Measurements from ENCODE around the gene KCNE3.
"Not testable (repeated sequence)": the region's sequence is repeated elsewhere in the genome, so short reads cannot be mapped to it uniquely, and the experiment has no call there.

Gene KCNE3

DNA sequence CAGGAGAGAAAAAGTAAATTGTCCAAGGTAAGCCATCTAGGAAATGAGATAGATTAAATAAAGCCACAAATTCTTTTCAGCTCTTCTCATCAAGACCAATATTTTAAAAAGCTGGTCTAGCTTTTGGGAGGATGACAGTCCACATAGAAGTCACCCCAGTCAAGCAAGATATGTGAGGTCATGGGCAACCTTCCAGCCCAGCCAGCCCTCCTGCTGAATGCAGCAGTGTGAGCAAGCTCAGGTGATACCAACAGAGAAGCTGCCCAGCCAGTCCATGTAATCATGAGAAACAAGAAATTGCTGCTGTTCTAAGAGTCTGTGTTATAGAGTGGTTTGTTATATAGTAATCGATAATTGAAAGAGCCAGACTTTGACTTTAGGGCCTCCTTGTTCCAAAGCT lies 28.7 kb downstream of the KCNE3 start:
- no peak for DNase-seq

DNA sequence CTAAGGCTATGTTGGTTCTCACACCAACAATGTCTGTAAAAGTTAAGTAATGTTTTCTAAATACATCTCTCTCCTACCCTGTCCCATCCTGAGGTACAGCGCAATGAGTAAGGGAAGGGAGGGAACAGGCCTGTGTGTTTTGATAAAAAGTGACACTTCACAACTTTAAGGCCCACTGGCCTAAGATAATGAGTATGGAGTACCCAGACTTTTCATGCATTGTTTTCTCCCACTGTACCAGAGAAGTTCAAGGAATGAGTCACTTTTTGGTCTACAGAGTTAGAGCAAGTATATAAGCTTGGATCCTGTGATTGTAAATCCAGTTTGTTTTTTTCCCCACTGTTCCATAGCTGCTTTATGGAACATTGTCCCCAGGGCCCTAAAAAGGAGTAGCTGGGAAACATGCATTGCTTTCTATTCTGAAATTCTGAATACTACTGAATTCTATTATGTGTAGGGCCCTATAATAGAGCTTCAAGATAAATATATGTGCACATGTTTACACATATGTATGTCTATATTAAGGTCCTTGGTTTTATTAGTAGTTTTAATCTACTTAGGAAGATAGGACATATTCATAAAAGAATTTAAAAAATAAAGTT lies 29.8 kb downstream of the KCNE3 start:
- no peak for DNase-seq

DNA sequence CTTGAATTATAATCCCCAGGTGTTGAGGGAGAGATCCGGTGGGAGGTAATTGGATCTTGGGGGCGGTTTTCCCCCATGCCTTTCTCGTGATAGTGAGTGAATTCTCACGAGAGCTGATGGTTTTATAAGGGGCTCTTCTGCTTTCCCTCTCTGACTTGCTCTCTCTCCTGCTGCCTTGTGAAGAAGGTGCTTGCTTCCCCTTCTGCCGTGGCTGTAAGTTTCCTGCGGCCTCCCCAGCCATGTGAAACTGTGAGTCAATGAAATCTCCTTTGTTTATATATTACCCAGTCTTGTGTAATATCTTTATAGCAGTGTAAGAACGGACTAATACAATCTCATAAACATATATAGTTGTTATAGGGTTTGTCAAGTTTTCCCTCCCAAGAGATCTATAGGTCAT lies 32.8 kb downstream of the KCNE3 start:
- DNase-seq = no peak

DNA sequence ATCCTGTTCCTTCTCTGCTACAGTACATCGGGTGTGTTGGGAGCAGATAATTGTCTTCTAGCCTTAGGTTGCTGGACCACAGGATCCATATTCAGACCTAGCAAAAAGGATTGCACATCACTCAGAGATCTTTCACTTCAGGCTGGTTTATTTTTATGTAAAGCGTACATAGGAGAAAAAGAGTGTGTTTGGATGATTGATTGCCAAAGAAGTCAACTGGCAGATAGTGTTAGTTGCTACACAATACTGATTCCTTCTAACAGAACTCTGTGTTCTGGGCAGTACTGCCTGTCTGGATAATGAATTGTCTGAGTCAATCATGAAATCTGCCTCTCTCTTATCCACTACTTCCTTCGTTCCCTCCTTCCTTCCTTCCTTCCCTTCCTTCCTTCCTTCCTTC lies 38.1 kb downstream of the KCNE3 start:
- DNase-seq = no peak

DNA sequence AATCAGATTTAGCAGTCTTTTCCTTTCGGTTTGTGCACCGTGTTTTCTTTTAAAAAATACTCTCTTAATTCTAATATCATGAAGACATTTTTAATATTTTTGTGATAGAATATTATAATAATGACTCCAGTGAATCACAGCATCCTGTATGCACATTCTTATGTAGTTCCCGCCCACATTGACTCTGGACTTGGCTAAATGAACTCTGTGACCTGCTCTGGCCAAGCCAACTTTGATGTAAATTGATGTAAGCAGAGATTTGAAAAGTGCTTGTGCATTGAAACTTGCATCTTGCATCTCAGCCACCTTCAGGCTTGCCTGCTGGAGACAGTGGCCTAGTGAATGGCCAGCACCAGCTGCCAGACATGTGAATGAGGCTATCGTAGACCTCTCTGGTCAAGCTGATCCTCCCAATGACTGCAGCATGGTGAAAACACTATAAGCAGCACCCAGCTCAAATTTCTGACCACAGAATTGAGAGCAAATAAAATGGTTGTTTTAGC lies 39.9 kb downstream of the KCNE3 start:
- no peak for DNase-seq

DNA sequence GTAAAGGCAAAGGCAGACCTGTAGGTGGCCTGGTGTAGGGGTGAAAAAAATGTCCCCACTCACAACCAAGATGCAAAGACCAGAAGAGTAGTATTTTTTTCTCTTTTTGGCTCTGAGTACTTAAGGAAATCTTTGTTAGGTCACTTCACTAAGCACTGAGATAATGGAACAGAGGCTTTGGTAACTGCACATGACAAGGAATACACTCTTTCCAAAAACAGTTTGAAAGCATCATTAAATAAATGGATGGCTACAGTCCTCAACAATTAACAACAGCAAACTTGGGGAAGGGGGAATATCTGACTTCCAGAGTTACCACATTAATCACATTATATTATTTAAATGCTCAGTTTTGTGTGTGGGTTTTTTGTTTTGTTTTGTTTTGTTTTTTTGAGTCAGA lies 42.2 kb downstream of the KCNE3 start:
- DNase-seq = no peak

DNA sequence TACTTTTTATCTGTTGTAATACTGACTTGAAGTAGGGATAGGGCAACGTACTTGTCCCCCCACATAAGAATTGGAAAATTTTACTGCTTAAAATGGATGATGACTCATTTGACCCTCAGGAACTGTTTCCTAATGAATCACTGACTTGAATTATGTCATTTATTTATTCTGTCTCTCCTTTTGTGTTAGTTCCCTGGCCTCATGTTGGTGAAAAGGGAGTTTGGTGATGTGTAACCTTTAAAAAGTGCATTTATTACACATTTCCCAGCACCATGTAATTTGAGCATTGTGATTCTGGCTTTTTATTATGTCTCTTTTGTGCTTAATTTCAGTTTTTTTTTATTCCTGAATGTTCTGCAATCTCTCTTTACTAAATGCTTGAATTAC lies 48.8 kb downstream of the KCNE3 start:
- no peak for DNase-seq

DNA sequence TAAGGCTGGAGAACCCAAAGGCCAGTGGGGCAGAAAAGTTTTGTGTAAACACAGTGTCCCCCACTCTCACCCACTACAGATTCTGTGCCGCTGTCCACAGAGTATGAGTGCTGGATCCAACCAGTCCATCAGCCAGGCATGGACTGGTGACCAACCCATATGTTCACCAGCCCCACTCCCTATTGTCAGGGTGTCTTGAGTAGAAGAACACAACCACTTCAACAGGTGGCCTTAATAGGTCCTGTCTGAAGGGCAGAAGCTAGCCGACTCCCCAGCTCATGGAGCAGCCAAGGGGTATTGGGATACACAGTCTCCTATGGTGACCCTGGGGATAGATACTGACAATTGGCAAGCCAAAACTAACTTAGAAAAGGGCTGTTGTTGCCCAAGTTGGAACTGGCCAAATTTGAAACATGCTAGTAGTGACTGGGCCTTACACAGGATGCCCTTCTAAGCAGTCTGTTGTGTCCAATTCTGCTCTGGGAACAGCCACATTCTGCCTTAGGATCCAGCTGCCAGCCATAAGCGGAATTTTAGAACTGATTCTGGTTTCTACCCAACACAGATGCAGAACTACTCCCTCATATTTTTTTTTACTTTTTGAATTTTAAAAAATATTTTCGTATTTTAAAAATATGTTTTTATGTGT lies 49.4 kb downstream of the KCNE3 start:
- DNase-seq = no peak

DNA sequence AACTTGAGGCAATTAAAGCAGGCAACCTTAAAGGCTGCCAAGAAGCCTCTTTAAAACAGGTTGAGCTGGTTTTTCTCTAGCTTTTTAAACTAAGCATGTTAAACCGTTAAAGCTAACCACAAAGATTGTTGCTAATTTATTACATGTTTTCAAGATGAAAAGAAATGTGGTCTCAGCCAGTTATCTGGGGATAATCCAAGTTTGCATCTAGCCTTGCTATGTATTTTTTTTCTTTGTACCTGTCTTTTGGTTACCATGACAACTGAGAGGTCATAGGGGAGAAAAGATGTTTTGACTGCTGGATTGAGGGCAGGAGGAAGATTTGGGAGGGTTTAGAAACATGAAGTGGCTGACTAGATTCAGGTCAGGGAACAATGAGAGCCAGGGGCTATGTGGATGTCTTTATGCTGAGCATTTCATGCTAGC lies 50.0 kb downstream of the KCNE3 start:
- DNase-seq = no peak

DNA sequence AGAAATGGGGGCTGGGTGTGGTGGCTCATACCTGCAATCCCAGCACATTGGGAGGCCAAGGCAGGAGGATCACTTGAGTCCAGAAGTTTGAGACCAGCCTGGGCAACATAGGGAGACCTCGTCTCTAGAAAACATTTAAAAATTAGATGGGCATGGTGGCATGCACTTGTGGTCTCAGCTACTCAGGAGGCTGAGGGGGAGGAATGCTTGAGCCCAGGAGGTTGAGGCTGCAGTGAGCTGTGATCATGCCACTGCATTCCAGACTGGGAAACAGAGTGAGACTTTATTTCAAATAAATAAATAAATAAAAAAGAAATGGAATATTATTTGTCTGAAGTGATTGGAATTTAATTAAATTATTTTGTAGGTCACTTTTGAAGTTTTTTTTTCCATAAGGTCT lies 50.4 kb downstream of the KCNE3 start:
- DNase-seq = not testable (repeated sequence)

DNA sequence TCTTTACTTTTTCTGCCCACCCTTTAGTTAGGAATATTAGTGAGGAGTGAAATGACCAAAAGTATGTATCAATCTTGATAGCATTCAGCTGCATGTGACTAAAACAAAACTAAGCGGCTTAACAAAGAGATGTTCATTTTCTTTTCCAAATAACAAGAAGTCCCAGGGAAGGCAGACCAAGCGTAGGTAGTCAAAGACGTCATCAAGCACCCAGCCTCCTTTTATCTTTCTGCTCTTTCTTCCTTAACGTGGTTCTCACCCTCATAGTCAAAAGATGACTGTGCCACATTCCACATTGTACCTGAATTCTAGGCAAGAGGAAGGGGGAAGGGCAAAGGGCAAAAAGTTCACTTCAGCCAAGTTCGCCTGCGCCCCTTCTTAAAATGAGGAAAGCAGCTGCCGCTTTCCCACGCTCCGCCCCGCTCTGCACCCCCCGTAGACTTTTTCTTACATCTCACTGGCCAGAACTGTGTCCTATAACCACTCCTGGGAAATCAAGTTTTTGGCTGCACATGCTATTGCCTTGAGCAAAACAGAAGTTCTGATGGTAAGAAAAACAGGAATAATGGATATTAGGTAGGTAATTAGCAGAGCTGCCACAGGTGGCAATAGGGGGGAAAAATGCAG lies 54.5 kb downstream of the KCNE3 start:
- no peak for DNase-seq

DNA sequence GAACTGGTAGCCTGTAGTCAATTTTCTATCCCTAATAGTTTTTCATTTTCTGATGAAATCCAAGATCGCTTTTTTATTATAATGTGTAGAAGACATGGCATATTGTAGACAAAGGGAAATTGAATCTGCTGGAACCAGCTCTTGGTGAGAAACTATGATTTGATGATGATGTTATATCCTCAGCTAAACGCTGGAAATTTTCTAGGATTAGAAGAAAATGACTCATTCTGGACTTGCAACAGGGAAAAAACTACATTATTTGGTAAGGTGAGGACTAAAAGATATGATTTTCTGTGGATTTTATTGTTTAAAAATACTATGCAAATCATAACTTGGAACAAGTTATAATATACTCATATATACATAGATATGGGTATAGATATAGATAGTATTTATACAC lies 55.0 kb downstream of the KCNE3 start:
- no peak for DNase-seq

DNA sequence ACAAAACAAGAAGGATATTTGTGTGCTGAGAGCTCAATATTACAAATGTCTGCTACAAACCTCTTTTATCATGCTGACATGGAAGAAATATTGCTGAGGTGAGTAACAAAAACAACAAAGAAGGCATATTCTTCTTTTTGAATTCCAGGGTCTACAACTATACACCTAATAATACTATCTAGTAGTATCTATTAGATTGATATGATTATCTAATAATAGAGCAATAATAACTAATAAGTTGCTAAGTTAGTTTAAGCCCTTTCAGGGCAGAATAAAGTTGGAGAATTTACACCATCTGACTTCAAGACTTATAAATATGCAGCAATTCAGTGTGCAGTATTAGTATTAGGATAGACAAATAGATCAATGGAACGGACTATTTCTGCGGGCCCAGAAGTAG lies 57.7 kb downstream of the KCNE3 start:
- no peak for DNase-seq
